Measurements from ENCODE around the gene COL2A1.

- TF ChIP-seq EZH2 (IDR thresholded peaks at IDR 0.05; ENCODE audit: insufficient read depth, poor library complexity, severe bottlenecking), result peak; percentile 92
- no peak; the same call in none of the 2 replicates for TF ChIP-seq EZH2phosphoT487 (IDR thresholded peaks at IDR 0.05; ENCODE audit: insufficient read depth, low read depth)
These were observed 837 bp downstream of the COL2A1 start for GRCh38 chr12:48003226-48004052.
